A673 (cell line): ENCODE measurements around the gene SCN4B. TPM values are rescaled to one million over a fixed set of nuclear protein-coding genes. Genes with fewer than 3 reads are reported as not detected.

Experiments used
- BruUV-seq: library from RNA; stranded (reverse); fragments of 400-500 nt; replicated peaks from 2 replicates; lab custom pipeline; 2021; lab: Mats Ljungman, UMichigan
- CTCF ChIA-PET: fragments of 300-600 bp; sonication (Branson Sonifier 250); formaldehyde crosslinking; loops from one replicate; lab custom pipeline; 2022; ENCODE audit warnings: antibody characterized with exemption; lab: Charles Lee
- POLR2A ChIA-PET: fragments of 300-600 bp; sonication (Branson Sonifier 250); formaldehyde crosslinking; loops from one replicate; lab custom pipeline; 2022; ENCODE audit warnings: antibody characterized with exemption; ENCODE audit not compliant: low non-redundant PET; lab: Charles Lee
- DNase-seq: peaks from one replicate; pipeline ENCODE4 v3.0.0-alpha.2; 2015; ENCODE audit warnings: low spot score
- H3K27ac ChIP-seq: fragments of 200-600 bp; sonication (generic); 2 replicates; pipeline ENCODE4 v1.5.1; 2016; ENCODE audit warnings: mixed run types, low read depth, mild to moderate bottlenecking, mixed read lengths, antibody characterized with exemption, low read length; ENCODE audit not compliant: poor library complexity, severe bottlenecking
- H3K27me3 ChIP-seq: fragments of 200-600 bp; sonication (generic); replicated peaks from 2 replicates; pipeline ENCODE4 v1.6.1; 2017; ENCODE audit warnings: mixed run types, low read depth, mild to moderate bottlenecking, mixed read lengths, antibody characterized with exemption, low read length; ENCODE audit not compliant: insufficient read depth, poor library complexity
- H3K36me3 ChIP-seq: fragments of 200-600 bp; sonication (generic); 2 replicates; pipeline ENCODE4 v1.6.1; 2016; ENCODE audit warnings: mixed run types, mild to moderate bottlenecking, mixed read lengths, antibody characterized with exemption, low read length; ENCODE audit not compliant: insufficient read depth, poor library complexity, severe bottlenecking
- H3K4me1 ChIP-seq: fragments of 200-600 bp; sonication (generic); 2 replicates; pipeline ENCODE4 v1.6.1; 2017; ENCODE audit warnings: mixed run types, mild to moderate bottlenecking, mixed read lengths, antibody characterized with exemption, low read length; ENCODE audit not compliant: insufficient read depth, poor library complexity, severe bottlenecking
- H3K4me3 ChIP-seq: fragments of 200-600 bp; sonication (generic); 2 replicates; pipeline ENCODE4 v1.5.1; 2016; ENCODE audit warnings: low read depth, mixed run types, mild to moderate bottlenecking, mixed read lengths, low read length; ENCODE audit not compliant: poor library complexity, severe bottlenecking
- H3K9me3 ChIP-seq: fragments of 200-600 bp; sonication (generic); 2 replicates; pipeline ENCODE4 v1.6.1; 2016; ENCODE audit warnings: mixed run types, low read depth, mild to moderate bottlenecking, mixed read lengths, antibody characterized with exemption, low read length; ENCODE audit not compliant: poor library complexity, severe bottlenecking
- CTCF ChIP-seq: fragments of 300-800, 200-600 bp; sonication (generic); conservative IDR thresholded peaks from 2 replicates; pipeline ENCODE4 v1.5.1; 2017; ENCODE audit warnings: low read depth, mild to moderate bottlenecking, antibody characterized with exemption, low read length, moderate library complexity, mixed read lengths
- EZH2 ChIP-seq: fragments of 200-600 bp; sonication (generic); IDR thresholded peaks from 2 replicates; pipeline ENCODE4 v1.6.1; 2017; ENCODE audit warnings: borderline replicate concordance, low read depth, mild to moderate bottlenecking, mixed read lengths, antibody characterized with exemption, low read length; ENCODE audit not compliant: poor library complexity, severe bottlenecking
- intact Hi-C: fragments of 100-400 bp; cut with micrococcal nuclease; formaldehyde crosslinking; loops from one replicate; pipeline ENCODE4 v1.10.0; 2022; ENCODE audit not compliant: unreplicated experiment
- total RNA-seq: library from RNA; stranded (reverse); gene quantifications from 2 replicates; pipeline ENCODE4 v1.2.3, GENCODE V29; 2021

The SCN4B gene
- total RNA-seq, 1 experiment from 2014 or later: 1.8 TPM

GRCh38 chr11:118167906-118168305, 15.3 kb upstream of the SCN4B start:
- Histone ChIP-seq H3K27ac (no peak overlapping the region), H3K27me3 (peaks cover 3% of the 10 kb centered on the region), H3K4me1 (no peaks in the 10 kb centered on the region), H3K4me3 (no peak overlapping the region), H3K9me3 (no peaks in the 10 kb centered on the region), H3K36me3 (no peaks in the 10 kb centered on the region)
- intact Hi-C loops: no loop called here
- BruUV-seq: no TSS peak
- no peak for DNase-seq
- no peak for TF ChIP-seq EZH2
- TF ChIP-seq CTCF: no peak
- ChIA-PET CTCF (no interaction called here), POLR2A (no interaction called here)

GRCh38 chr11:118167253-118167652, 14.6 kb upstream of the SCN4B start:
- no peak for TF ChIP-seq CTCF
- TF ChIP-seq EZH2: no peak
- peaks cover 3% of the 10 kb centered on the region for H3K27me3 ChIP-seq
- H3K27ac ChIP-seq: no peak overlapping the region
- BruUV-seq: no TSS peak
- H3K36me3 ChIP-seq: no peaks in the 10 kb centered on the region
- ChIA-PET CTCF (interaction anchor here (0.6 kb wide), 2 partner anchors 675 to 770 kb away, joined by 3 to 4 read pairs; no protein-coding TSS in a partner anchor), POLR2A (no interaction called here)
- H3K9me3 ChIP-seq: no peaks in the 10 kb centered on the region
- intact Hi-C loops: no loop called here
- H3K4me1 ChIP-seq: no peaks in the 10 kb centered on the region
- no peak for DNase-seq
- H3K4me3 ChIP-seq: no peak overlapping the region

GRCh38 chr11:118166641-118167040, 14.0 kb upstream of the SCN4B start:
- H3K9me3 ChIP-seq: no peaks in the 10 kb centered on the region
- BruUV-seq: no TSS peak
- H3K4me3 ChIP-seq: no peak overlapping the region
- H3K27me3 ChIP-seq: peaks cover 3% of the 10 kb centered on the region
- POLR2A ChIA-PET: no interaction called here
- H3K27ac ChIP-seq: no peak overlapping the region
- TF ChIP-seq EZH2 (no peak), CTCF (no peak)
- intact Hi-C loops: no loop called here
- H3K4me1 ChIP-seq: no peaks in the 10 kb centered on the region
- CTCF ChIA-PET: no interaction called here
- no peaks in the 10 kb centered on the region for H3K36me3 ChIP-seq
- no peak for DNase-seq
